Measurements from ENCODE around the gene OGFR.
A peak's percentile ranks its signal among the peaks of the same experiment; 100 is the strongest.

Gene OGFR

GRCh38 chr20:62787866-62788265 lies 16.8 kb upstream of the OGFR start:
- no peak for DNase-seq (ENCODE audit: extremely low spot score)
- ChIA-PET CTCF (no interaction called here), POLR2A (interaction anchor here (0.7 kb wide), 1 partner anchor 8 kb away, joined by 3 read pairs; the partner anchor contains the start of gene MRGBP)
- no peak for TF ChIP-seq SUZ12 (IDR thresholded peaks at IDR 0.05)
- no peak for TF ChIP-seq HDGF (IDR thresholded peaks at IDR 0.05; ENCODE audit: borderline replicate concordance)
- TF ChIP-seq BHLHE40 (IDR thresholded peaks at IDR 0.05; ENCODE audit: borderline replicate concordance) = no peak
- TF ChIP-seq CTBP1 (IDR thresholded peaks at IDR 0.05; ENCODE audit: borderline replicate concordance) = no peak
- TF ChIP-seq FOXK2 (IDR thresholded peaks at IDR 0.05) = no peak
- no peak for TF ChIP-seq LEF1 (IDR thresholded peaks at IDR 0.05; ENCODE audit: borderline replicate concordance)
- no peak for TF ChIP-seq ELF4 (IDR thresholded peaks at IDR 0.05)
- TF ChIP-seq L3MBTL2 (conservative IDR thresholded peaks at IDR 0.05) = no peak
- no peak for TF ChIP-seq FOXM1 (IDR thresholded peaks at IDR 0.05; ENCODE audit: borderline replicate concordance)
- TF ChIP-seq TARDBP (IDR thresholded peaks at IDR 0.05) = no peak
- TF ChIP-seq ARNT (IDR thresholded peaks at IDR 0.05) = no peak
- no peak for TF ChIP-seq FOXA1 (IDR thresholded peaks at IDR 0.05)

- ChIA-PET POLR2A (interaction anchor here (0.7 kb wide), 1 partner anchor 8 kb away, joined by 3 read pairs; the partner anchor contains the start of gene MRGBP), CTCF (no interaction called here)
- TF ChIP-seq FOXA1 (IDR thresholded peaks at IDR 0.05) = no peak
- no peak for TF ChIP-seq CTBP1 (IDR thresholded peaks at IDR 0.05; ENCODE audit: borderline replicate concordance)
- TF ChIP-seq SUZ12 (IDR thresholded peaks at IDR 0.05) = no peak
- TF ChIP-seq NFRKB (IDR thresholded peaks at IDR 0.05) = no peak
- TF ChIP-seq LEF1 (IDR thresholded peaks at IDR 0.05; ENCODE audit: borderline replicate concordance) = no peak
- no peak for TF ChIP-seq TARDBP (IDR thresholded peaks at IDR 0.05)
- no peak for TF ChIP-seq L3MBTL2 (conservative IDR thresholded peaks at IDR 0.05)
- TF ChIP-seq ELF4 (IDR thresholded peaks at IDR 0.05) = no peak
- TF ChIP-seq FOXK2 (IDR thresholded peaks at IDR 0.05) = no peak
- no peak for TF ChIP-seq FOXM1 (IDR thresholded peaks at IDR 0.05; ENCODE audit: borderline replicate concordance)
- no peak for TF ChIP-seq ARNT (IDR thresholded peaks at IDR 0.05)
- no peak for TF ChIP-seq BHLHE40 (IDR thresholded peaks at IDR 0.05; ENCODE audit: borderline replicate concordance)
- no peak for TF ChIP-seq PKNOX1 (IDR thresholded peaks at IDR 0.05)
- no peak for TF ChIP-seq SP1 (IDR thresholded peaks at IDR 0.05)
- no peak for TF ChIP-seq ZNF384 (IDR thresholded peaks at IDR 0.05)
- no peak for TF ChIP-seq HDGF (IDR thresholded peaks at IDR 0.05; ENCODE audit: borderline replicate concordance)
Observed at GRCh38 chr20:62788607-62789006, 16.0 kb upstream of the OGFR start.

GRCh38 chr20:62790075-62790474 lies 14.6 kb upstream of the OGFR start:
- DNase-seq (ENCODE audit: extremely low spot score) = no peak
- ChIA-PET POLR2A (no interaction called here), CTCF (no interaction called here)
- TF ChIP-seq NFRKB (IDR thresholded peaks at IDR 0.05) (no peak), TARDBP (IDR thresholded peaks at IDR 0.05) (no peak), ELF4 (IDR thresholded peaks at IDR 0.05) (no peak), SP1 (IDR thresholded peaks at IDR 0.05) (no peak), BHLHE40 (IDR thresholded peaks at IDR 0.05; ENCODE audit: borderline replicate concordance) (no peak), FOXM1 (IDR thresholded peaks at IDR 0.05; ENCODE audit: borderline replicate concordance) (no peak), SUZ12 (IDR thresholded peaks at IDR 0.05) (no peak), HDGF (IDR thresholded peaks at IDR 0.05; ENCODE audit: borderline replicate concordance) (no peak), PKNOX1 (IDR thresholded peaks at IDR 0.05) (no peak), ARNT (IDR thresholded peaks at IDR 0.05) (no peak), FOXA1 (IDR thresholded peaks at IDR 0.05) (no peak)

More at GRCh38 chr20:62788607-62789006, 16.0 kb upstream of the OGFR start:
- DNase-seq (ENCODE audit: extremely low spot score) = no peak

- TF ChIP-seq L3MBTL2 (conservative IDR thresholded peaks at IDR 0.05) (peak; percentile 82), ELF4 (IDR thresholded peaks at IDR 0.05) (no peak)
- CTCF ChIA-PET = interaction anchor here (0.6 to 1.5 kb wide), 12 partner anchors 9 to 580 kb away, joined by 3 to 5 read pairs (median 4); no protein-coding TSS in a partner anchor
- peak; percentile 79 for DNase-seq (ENCODE audit: extremely low spot score)
- POLR2A ChIA-PET = interaction anchor here (1.0 kb wide), 1 partner anchor 16 kb away, joined by 3 read pairs; no protein-coding TSS in a partner anchor
Observed at GRCh38 chr20:62791301-62792181, 13.1 kb upstream of the OGFR start.

GRCh38 chr20:62792182-62792939 lies 12.3 kb upstream of the OGFR start:
- TF ChIP-seq SP1 (IDR thresholded peaks at IDR 0.05) (no peak), LEF1 (IDR thresholded peaks at IDR 0.05; ENCODE audit: borderline replicate concordance) (no peak), NFRKB (IDR thresholded peaks at IDR 0.05) (no peak), L3MBTL2 (conservative IDR thresholded peaks at IDR 0.05) (no peak), ELF4 (IDR thresholded peaks at IDR 0.05) (no peak), FOXA1 (IDR thresholded peaks at IDR 0.05) (no peak), FOXK2 (IDR thresholded peaks at IDR 0.05) (no peak), PKNOX1 (IDR thresholded peaks at IDR 0.05) (no peak), FOXM1 (IDR thresholded peaks at IDR 0.05; ENCODE audit: borderline replicate concordance) (no peak), ARNT (IDR thresholded peaks at IDR 0.05) (no peak), CTBP1 (IDR thresholded peaks at IDR 0.05; ENCODE audit: borderline replicate concordance) (no peak)
- ChIA-PET POLR2A (interaction anchor here (1.0 kb wide), 1 partner anchor 15 kb away, joined by 3 read pairs; no protein-coding TSS in a partner anchor), CTCF (interaction anchor here (0.9 to 1.5 kb wide), 3 partner anchors 93 to 125 kb away, joined by 3 to 5 read pairs (median 4); no protein-coding TSS in a partner anchor)
- no peak for DNase-seq (ENCODE audit: extremely low spot score)

Data from HEK293T (cell line).